ENCODE measurements around the gene RASAL2.
"Not testable (repeated sequence)": the region's sequence is repeated elsewhere in the genome, so short reads cannot be mapped to it uniquely, and the experiment has no call there.

Gene RASAL2

DNA sequence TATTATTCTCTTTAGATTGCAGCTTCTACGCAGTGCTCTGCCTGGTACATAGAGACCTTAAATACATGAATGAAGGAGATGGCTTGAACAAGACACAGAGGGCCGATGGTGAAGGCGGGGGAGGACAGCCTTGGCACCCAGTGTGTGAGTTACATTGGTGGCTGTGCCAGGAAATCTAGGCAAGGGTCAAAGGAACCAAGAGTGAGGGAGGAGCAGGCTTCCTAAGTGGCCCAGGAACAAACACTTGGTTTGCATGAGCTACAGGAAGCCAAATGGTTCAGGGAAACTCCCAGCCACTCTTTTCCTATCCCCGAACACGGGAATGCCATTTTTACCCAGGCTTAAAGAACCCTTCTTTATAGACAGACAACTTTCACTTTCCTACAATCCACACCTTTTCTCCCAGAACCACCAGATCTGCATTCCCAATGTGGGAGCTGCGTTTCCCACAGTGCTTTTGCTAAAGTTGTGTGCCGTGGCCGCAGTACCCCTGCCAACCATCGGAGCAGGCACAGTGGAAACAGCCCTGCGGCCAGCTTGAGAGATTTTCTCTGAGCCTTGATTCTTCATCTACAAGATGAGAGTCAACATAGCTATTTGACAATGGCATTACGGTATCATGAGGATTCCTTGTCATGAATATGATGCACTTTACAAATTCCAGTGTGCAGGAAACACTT, 406.3 kb downstream of the RASAL2 start:
- in situ Hi-C loops (cut with MboI; ENCODE audit: low sequenced_read_pairs) = no loop called here

DNA sequence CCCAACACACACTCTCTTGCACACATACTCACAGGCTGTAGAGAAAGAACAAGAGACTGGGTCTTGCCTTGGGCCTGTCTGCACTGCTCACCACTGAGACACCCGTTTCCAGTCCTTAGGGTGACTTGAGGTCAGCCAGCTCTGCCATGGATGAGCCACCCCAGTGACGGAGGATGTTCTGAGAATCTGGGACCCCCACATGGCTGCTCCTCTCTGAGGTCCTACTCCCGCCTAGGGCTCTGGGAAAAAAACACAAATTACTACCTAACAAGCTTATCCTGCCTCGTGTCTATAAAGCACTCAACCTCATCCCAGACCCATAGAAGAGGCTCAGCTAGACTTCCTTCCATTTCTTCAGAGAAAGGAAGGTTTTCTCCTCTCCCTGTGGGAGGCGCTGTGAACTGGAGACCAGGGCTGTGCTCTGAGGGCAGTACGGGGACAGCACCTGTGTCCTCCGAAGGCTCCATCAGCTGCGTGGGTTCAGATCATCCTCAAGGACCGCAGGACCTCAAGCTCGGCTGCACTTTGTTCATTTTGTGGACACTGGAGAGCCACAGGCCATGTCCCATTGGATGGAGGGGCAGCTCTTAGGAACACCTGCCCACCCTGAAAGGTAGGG, 407.1 kb downstream of the RASAL2 start:
- in situ Hi-C loops (cut with MboI; ENCODE audit: low sequenced_read_pairs) = no loop called here

DNA sequence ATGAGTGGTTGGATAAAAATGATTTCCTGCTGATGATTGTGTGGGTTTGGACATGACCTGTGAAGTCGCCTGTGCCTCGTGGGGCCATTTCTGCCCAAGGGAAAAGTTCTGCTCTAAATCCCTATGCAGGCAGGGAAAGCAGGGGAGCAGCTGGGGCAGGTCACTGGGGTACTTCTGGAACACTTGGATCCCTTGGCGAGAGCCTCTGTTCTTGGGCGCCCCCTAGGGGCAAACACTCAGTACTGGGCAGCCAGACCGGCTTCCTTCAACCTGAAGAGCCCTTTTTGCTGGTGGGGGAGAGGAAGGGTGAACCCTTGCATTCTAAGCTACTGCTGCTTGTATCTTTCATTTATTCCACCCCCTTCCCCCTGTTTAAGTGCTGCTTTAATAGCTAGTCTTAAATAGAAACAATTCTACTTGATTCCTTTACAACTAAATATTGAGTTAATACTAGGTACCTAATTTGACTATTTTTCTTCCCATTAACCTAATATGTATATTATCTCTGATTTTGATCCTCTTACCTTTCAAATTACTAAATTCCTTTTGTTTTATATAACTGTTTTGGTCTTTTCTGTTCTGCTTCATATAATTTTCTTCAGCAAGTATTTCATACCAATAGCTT, 407.9 kb downstream of the RASAL2 start:
- in situ Hi-C loops (cut with MboI; ENCODE audit: low sequenced_read_pairs) = no loop called here

DNA sequence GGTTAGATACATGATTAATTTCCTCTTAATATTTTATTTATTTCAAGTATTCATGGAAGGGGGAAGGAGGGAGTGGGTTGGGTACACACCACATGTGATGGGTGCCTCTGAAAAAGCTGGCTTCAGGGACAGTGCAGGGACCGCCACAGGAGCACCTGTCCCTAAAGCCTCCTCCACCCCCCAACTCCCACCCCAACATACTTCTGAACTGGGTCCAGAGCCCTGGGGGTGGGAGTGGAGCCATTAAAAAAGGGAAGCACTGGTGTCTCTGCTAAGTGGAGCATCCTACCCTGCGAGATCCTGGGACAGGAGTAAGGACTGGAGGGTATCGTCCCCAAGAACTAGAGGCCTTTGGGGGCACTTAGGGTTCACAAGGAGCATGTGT, 408.4 kb downstream of the RASAL2 start:
- in situ Hi-C loops (cut with MboI; ENCODE audit: low sequenced_read_pairs) = no loop called here

DNA sequence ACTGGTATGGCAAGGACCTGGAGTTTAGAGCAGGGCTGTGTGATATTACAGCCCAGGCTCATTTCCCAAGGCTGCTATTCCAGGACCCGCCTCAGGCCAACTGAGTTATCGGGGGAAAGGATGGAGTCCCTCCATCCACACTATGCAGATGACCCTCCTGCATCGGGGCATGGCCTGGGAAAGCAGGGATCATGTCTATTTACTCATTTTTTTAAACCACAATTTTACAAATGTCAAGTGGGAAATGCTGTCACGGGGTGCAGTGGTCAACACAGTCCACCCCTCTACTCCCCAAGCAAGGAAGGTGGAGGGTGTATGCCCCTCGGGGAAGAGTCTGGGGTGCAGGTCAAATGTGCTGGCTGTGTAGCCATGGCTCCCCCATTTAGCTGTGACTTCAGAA, 409.0 kb downstream of the RASAL2 start:
- in situ Hi-C loops (cut with MboI; ENCODE audit: low sequenced_read_pairs) = no loop called here

DNA sequence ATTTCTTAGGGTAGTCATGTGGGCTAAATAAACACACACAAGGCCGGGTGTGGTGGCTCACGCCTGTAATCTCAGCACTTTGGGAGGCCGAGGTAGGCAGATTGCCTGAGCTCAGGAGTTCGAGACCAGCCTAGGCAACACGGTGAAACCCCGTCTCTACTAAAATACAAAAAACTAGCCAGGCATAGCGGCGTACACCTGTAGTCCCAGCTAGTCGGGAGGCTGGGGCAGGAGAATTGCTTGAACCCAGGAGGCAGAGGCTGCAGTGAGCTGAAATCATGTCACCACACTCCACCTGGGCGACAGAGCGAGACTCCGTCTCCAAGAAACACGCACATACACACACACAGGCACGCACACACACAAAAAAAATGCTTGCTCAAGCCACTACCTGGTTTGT, 409.4 kb downstream of the RASAL2 start:
- in situ Hi-C loops (cut with MboI; ENCODE audit: low sequenced_read_pairs) = not testable (repeated sequence)

DNA sequence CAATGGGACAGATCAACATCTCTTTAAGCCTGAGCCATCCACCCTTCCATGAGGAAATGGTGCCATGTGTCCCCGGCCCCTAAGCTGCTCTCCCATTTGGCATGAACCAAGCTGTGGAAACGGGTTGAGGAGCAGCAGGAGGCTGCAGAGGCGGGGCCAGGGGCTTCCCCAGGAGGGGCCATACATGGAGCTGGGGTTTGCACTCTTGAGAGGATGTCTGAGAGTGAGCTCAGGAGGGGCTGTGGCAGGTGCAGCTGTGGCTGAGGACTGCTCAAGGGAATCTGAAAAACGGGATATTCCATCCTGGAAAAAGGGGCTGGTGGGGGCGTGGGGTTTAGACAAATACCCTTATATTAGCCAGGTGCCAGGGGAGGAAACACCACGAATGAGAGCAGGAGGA, 409.9 kb downstream of the RASAL2 start:
- in situ Hi-C loops (cut with MboI; ENCODE audit: low sequenced_read_pairs) = no loop called here

DNA sequence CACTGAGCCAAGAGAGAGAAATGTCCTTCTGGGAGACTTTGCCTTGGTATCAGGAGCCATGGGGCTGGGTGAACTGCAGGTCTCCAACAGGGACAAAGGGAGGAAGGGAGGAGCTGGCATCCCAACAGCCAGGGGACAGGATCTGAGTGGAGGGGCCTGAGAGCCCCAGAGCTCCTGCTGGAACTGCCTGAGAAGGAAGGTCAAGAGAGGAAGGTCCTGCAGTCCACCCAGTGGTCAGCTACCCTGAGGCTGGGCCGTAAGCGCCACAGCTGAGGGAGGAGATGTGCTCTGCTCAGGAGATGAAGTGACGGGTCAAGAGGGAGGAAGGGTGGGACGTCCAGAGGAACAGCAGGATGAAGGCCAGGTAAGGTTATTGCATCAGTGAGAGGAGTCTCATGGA, 410.4 kb downstream of the RASAL2 start:
- in situ Hi-C loops (cut with MboI; ENCODE audit: low sequenced_read_pairs) = no loop called here

DNA sequence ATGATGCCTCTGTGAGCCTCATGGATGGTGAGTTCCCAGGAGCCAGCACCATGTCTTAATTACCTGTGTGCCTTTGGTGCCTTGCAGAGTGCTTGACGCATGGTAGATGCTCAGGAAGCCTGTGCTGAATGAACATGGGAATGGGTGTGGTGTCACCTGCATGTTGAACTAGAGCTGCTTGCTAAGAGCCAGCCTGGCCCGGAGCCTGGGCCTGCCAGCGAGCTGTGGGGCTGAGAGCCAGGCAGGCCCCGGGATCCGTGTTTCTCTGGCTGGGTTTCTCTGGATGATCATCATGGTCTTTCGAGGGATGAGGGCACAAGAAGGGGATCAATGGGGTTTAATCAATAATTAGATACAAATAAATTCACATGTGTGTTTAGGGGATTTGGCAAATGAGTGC, 412.3 kb downstream of the RASAL2 start:
- in situ Hi-C loops (cut with MboI; ENCODE audit: low sequenced_read_pairs) = no loop called here

DNA sequence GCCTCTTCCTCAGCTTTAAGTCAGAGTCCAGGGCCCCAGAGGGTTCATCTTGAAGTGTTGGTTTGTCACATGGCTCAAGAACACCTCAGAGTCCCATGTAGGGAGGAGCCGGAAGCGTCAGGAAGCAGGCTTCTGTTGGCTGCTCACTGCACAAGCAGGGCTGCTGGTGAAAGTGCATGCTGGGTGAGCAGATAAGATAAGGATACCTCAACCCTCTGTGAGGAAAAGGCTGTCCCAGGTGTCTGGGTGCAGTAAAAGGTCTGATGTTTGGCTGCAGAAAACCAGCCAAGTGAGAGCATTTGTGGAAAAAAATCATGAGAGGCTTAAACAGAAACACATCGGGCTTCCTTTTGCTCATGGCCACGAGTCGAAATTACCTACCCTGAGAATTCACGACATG, 412.8 kb downstream of the RASAL2 start:
- in situ Hi-C loops (cut with MboI; ENCODE audit: low sequenced_read_pairs) = no loop called here

DNA sequence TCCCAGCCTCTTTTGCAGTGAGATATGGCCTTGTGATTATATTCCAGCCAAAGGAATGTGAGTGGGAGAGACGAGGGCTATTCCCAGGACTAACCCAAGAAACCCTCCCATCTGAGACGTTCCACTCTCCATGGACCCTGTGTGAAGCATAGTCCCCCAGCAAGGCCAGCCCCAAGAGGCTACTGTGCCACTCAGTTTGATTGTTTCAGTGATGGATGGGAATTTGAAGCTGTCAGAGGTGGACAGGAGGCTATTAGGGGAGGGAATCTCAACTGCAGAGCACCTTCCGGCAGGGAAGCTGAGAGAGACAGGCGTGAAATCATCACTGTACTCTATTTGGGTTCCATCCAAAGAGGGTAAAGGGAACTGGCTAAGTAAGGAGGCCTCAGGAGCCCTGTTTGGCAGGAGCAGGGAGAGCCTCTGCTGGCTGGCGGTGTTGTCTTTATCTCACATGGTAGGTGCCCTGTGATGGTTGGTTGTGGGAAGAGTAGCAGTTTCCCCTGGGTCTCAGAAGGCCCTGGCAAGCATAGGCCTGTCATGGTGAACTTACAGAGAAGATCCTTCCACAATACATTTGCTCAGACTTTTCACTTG, 415.6 kb downstream of the RASAL2 start:
- in situ Hi-C loops (cut with MboI; ENCODE audit: low sequenced_read_pairs) = no loop called here

DNA sequence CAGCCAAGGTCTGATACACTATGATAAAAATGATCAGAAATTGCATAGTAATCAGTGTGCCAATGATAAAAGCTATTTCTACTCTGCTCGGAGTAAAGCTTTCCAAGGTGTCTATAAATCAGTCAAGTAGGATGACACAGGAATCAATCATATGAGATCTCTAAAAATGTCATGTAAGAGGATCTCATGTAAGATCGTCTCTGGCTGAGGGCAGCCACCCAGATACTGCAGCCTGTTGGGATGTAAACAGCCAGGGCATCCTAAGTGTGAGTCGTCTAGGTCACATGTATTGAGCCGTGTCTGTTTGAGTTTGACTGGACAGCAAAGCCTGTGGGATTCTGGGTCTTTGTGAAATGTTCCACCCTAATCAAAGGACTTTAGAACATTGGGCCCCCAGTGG, 416.3 kb downstream of the RASAL2 start:
- in situ Hi-C loops (cut with MboI; ENCODE audit: low sequenced_read_pairs) = no loop called here

DNA sequence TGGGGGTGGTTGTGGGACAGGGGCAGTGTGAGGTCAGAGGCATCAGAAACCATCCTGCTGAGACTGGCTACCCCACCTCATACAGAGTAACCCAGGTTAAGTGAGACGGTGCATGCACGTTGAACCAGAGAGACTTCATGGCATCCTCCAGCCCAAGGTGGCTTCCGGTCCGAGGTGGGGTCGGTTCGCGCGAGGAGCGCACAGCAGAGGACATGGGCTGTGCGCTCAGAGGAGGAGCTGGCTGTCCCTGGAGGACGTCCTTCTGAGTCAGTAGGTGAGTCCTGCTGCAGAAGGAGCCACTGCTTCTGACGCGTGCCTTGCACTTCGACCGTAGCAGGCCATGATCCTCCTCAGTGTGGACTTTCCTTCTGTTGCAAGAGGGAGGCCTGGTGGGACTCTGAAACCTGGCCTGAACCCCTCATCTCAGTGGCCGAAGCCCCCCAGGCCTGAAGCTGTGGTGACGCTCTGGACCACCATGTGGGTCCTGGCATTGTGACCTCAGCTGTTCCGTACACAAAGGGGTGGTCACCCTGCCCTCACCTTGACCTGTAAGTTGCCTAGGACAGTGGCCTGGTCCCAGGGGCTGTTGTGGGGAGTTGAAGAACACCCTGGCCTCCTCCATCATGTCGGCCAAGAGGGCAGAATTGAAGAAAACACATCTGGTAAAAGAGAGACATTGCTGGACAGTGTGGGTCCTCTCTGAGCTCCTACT, 418.8 kb downstream of the RASAL2 start, which contains the start of gene TEX35:
TEX35 (plus strand) TSS at position 544 of the 712 bp plus-strand sequence; CDS start at position 624, 80 bp downstream.
- in situ Hi-C loops (cut with MboI; ENCODE audit: low sequenced_read_pairs) = no loop called here

DNA sequence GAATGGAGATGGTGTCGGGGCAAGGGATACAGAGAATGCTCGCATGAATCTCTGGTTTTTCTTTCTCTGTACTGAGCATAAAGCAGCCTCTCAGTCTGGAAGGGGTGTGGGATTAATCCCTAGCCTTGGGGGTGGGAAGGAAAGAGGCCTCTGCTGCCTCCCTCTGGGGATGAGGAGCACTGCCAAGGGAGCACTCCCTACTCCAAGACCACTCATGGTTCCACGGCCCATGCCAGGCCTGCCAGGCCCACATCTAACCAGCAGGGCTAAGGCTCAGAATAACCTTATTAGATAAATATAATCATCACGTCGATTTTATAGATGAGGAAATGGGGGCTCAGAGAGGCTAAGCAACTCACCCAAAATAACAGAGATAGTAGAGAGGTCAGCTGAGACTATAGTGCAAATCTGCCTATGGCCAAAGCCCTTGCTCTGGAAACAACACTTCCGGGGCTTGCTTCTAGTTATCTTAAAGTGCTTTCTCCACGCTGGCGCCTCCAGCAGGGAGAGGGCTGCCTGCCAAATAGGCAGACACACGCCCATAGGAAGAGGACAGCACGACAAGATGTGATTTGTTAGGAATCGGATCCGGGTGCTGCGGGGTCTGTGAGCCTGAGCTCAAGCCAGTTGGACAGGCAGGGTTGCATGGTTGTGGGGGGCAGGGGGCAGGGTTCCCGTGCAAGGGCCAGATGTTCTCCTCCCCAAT, 419.5 kb downstream of the RASAL2 start:
- in situ Hi-C loops (cut with MboI; ENCODE audit: low sequenced_read_pairs) = no loop called here

DNA sequence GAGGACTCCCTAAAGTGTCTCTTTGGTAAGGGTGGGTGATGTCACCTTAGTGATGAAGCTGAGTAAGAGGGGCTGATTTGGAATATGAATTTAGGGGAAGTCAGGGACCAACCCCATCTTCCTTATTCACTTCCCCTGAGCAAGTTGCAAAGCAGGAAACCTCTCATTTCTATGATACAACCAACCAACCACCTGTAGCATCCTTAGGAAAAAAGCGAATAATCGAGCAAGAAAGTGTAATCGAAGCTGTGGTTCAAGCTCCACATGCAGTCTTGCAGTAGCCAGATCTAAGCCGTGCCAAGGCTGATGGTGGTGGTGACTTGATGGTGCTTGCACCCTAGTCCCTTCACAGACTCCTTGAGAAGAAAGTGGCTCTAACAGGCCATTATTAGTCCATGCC, 422.2 kb downstream of the RASAL2 start:
- in situ Hi-C loops (cut with MboI; ENCODE audit: low sequenced_read_pairs) = no loop called here

DNA sequence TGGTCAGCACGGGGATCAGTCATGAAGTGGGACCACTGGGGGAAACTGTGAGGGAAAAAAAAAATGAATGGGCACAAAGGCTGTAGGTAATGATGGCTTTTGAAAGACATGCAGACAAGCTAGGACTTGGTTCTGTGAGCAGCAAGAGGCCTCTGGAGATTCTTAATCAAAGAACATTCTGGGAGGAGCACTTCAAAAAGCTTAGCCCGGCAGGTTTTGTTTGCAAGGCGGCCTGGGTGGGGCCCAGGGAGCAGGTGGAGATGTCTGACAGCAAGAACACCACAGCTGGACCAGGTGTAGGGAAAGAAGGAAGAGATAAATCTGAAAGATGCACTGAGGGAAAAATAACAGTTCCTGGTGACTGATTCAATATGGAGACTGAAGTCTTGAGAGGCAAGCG, 425.0 kb downstream of the RASAL2 start:
- in situ Hi-C loops (cut with MboI; ENCODE audit: low sequenced_read_pairs) = no loop called here

DNA sequence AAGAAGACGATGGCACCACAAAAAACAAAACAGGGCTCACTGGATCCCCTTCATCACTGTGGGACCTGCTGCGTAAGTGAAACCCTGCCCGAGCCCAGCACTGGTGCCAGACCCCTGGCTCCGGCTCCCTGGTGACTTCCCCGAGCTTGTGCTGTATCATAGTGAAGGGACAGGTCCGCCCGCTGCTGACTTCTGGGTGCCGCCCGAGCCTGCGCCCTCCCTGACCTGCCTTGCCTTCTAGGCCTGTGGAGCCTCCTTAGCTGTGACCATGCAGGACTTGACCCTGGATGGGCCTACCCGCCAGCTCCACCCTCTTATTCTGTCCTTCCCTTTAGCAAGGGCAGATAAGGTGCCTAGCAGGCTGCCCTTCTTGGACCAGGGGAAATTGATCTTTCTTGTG, 426.9 kb downstream of the RASAL2 start:
- in situ Hi-C loops (cut with MboI; ENCODE audit: low sequenced_read_pairs) = no loop called here

DNA sequence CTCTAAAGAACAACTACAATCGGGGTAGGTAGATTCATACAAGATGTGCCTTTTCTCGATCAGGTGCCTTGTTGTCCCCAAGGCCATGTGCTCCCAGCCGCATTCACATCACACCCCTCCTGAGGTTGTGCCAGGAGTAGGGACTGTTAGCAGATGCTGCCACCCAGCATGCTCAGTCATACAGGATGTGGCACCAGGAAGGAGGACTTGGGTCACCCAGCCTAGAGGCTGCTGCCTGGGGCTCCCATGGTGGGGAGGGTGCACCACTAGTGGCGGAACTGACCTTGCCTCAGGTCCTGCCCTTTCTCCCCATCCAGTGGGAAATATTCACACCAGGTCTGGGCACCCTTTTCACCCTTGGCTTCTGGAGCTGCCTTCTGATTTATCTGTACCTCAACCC, 427.3 kb downstream of the RASAL2 start:
- in situ Hi-C loops (cut with MboI; ENCODE audit: low sequenced_read_pairs) = no loop called here

DNA sequence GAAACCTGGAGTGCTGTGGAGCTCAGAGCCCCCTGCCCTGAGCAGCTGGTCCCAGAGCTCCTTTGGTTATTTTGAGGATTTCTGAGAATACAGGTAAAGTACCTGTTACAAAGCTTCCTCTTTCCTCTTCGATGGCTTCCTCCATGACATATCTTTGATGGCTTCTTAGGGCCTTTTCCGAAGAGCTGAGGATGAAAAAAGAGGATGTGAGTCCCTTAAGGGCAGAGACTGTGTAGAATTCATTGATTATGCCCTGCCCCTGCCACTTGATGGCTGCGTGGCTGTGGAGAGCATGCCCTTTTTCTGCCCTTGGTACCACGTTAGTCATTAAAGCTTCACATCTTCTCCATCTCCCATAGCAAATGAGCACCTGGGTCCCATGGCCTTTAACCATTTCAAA, 433.2 kb downstream of the RASAL2 start:
- in situ Hi-C loops (cut with MboI; ENCODE audit: low sequenced_read_pairs) = loop anchor here (25.0 kb wide), 1 partner anchor 235 kb away; no protein-coding TSS in a partner anchor

DNA sequence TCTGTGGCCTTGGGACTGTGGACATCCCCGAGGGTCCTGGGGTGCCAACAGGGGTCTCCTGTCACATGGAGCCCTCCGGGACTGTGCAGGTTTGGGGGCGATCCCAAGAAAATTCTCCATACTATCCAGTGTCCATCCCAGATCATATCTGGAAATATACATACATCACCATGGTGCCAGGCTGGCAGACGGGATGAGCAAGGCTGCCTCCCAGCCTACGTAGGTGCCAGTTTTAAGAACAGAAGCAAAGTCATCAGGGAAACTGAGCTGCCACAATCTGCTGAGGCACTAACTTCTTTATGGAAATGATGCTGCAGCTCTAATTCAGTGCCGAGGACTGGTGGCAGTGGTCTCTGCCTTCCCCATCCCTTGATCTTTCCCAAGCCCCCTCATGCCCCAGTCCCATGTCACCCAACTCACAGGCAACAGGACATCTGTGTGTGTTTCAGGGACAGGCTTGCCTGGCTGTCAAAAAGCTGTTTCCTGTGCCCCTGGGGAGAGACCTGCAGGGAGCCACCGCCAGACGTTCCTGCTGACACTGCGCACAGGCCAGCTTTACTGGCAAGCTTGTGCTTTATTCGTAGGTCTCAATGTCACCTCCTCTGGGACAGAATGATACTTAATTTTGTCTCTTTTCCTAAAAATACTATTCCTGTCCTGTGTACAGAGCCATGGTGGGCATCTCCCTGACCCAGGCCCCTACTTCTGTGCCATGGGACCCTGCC, 434.5 kb downstream of the RASAL2 start:
- in situ Hi-C loops (cut with MboI; ENCODE audit: low sequenced_read_pairs) = loop anchor here (25.0 kb wide), 1 partner anchor 234 kb away; no protein-coding TSS in a partner anchor
